ENCODE data around the gene DAZAP1.

DNA sequence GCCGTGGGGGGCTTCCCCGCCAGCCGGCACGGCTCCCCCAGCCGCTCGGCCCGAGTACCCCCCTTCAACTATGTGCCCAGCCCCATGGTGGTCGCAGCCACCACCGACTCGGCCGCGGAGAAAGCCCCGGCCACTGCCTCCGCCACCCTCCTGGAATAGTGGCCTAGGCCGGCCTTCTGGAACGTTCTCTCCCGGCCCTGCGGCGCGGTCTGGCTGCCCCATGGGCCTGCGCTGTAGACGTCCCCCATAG is 62.6 kb downstream of the DAZAP1 start:
- TF ChIP-seq GATA3 (IDR thresholded peaks at IDR 0.05; ENCODE audit: low read depth, low read length), result no peak
- no peak for TF ChIP-seq GATA2 (IDR thresholded peaks at IDR 0.05; ENCODE audit: low read depth, low read length)
